Natural killer cell treated with Interleukin-12 subunit alpha and Interleukin-12 subunit beta and Interleukin-15 and Interleukin-18, amount 100 ng/mL, for 72 hours (primary cell): ENCODE measurements around the gene AKAP6. TPM values are rescaled to one million over a fixed set of nuclear protein-coding genes. Genes with fewer than 3 reads are reported as not detected.

Experiments used
- ATAC-seq, 2 donors: fragments of 150-1000 bp; cut with Tn5 transposase in 1 of 2; sonication (Bioruptor Pico), chemical (Tn5 transposase) in 1 of 2; 2 replicates each; pipeline ENCODE4 v1.10.0; 2021
- DNase-seq: peaks from one replicate; pipeline ENCODE4 v3.0.0; 2022; ENCODE audit warnings: low spot score
- H3K27ac Mint-ChIP-seq, 2 donors: 1 replicate in 1 of 2; 2 replicates in 1 of 2; pipeline ENCODE4 v1.8.0; 2022; ENCODE audit warnings: mixed read lengths in 2 of 2, mild to moderate bottlenecking in 1 of 2, moderate library complexity in 1 of 2
- H3K27me3 Mint-ChIP-seq, 2 donors: 1 replicate in 1 of 2; 2 replicates in 1 of 2; pipeline ENCODE4 v1.8.0; 2022; ENCODE audit warnings: mixed read lengths in 2 of 2
- H3K36me3 Mint-ChIP-seq: one replicate; pipeline ENCODE4 v1.8.0; 2022; ENCODE audit warnings: mixed read lengths
- H3K4me1 Mint-ChIP-seq, 2 donors: 1 replicate in 1 of 2; 2 replicates in 1 of 2; pipeline ENCODE4 v1.8.0; 2022; ENCODE audit warnings: low read depth in 2 of 2, mixed read lengths in 2 of 2, mild to moderate bottlenecking in 1 of 2
- H3K4me3 Mint-ChIP-seq: one replicate; pipeline ENCODE4 v1.8.0; 2022; ENCODE audit warnings: mixed read lengths
- H3K9me3 Mint-ChIP-seq: 2 replicates; pipeline ENCODE4 v1.8.0; 2022; ENCODE audit warnings: mixed read lengths
- total RNA-seq, 2 donors: library from RNA; stranded (reverse); gene quantifications; one replicate each; pipeline ENCODE4 v1.2.3, GENCODE V29; 2022

AKAP6 gene
- total RNA-seq, 2 donors from 2014 or later = 0.31 TPM; not detected in 1

GRCh38 chr14:32633224-32633859 lies 304.2 kb downstream of the AKAP6 start:
- Mint-ChIP-seq H3K9me3 (no peaks in the 10 kb centered on the region), H3K4me1 (no peaks in the 10 kb centered on the region), H3K27me3 (no peaks in the 10 kb centered on the region), H3K27ac (no peak overlapping the region), H3K36me3 (no peaks in the 10 kb centered on the region), H3K4me3 (no peak overlapping the region)
- no peak for DNase-seq
- ATAC-seq = no peak

- DNase-seq = no peak
- H3K4me1 Mint-ChIP-seq = no peaks in the 10 kb centered on the region
- no peaks in the 10 kb centered on the region for H3K27me3 Mint-ChIP-seq
- no peaks in the 10 kb centered on the region for H3K9me3 Mint-ChIP-seq
- H3K27ac Mint-ChIP-seq = no peak overlapping the region
- ATAC-seq = no peak
- no peak overlapping the region for H3K4me3 Mint-ChIP-seq
- H3K36me3 Mint-ChIP-seq = no peaks in the 10 kb centered on the region
Measured at GRCh38 chr14:32633930-32634329, 304.8 kb downstream of the AKAP6 start.

GRCh38 chr14:32635061-32635719 lies 306.1 kb downstream of the AKAP6 start:
- H3K27me3 Mint-ChIP-seq = no peaks in the 10 kb centered on the region
- no peaks in the 10 kb centered on the region for H3K4me1 Mint-ChIP-seq
- ATAC-seq = no peak
- no peak for DNase-seq
- peaks cover 4% of the 10 kb centered on the region for H3K9me3 Mint-ChIP-seq
- no peak overlapping the region for H3K27ac Mint-ChIP-seq
- H3K4me3 Mint-ChIP-seq = no peak overlapping the region
- no peaks in the 10 kb centered on the region for H3K36me3 Mint-ChIP-seq

GRCh38 chr14:32637582-32637981 lies 308.5 kb downstream of the AKAP6 start:
- no peak for ATAC-seq
- Mint-ChIP-seq H3K4me1 (no peaks in the 10 kb centered on the region), H3K27ac (no peak overlapping the region), H3K9me3 (peaks cover 7% of the 10 kb centered on the region), H3K4me3 (no peak overlapping the region), H3K27me3 (no peaks in the 10 kb centered on the region), H3K36me3 (no peaks in the 10 kb centered on the region)
- DNase-seq = no peak

GRCh38 chr14:32639208-32639607 lies 310.1 kb downstream of the AKAP6 start:
- ATAC-seq = no peak
- DNase-seq = no peak
- no peak overlapping the region for H3K27ac Mint-ChIP-seq
- H3K27me3 Mint-ChIP-seq = no peaks in the 10 kb centered on the region
- H3K4me3 Mint-ChIP-seq = no peak overlapping the region
- H3K4me1 Mint-ChIP-seq = no peaks in the 10 kb centered on the region
- no peaks in the 10 kb centered on the region for H3K36me3 Mint-ChIP-seq
- H3K9me3 Mint-ChIP-seq = peaks cover 7% of the 10 kb centered on the region

GRCh38 chr14:32645551-32645950 lies 316.5 kb downstream of the AKAP6 start:
- Mint-ChIP-seq H3K27me3 (no peaks in the 10 kb centered on the region), H3K36me3 (no peaks in the 10 kb centered on the region), H3K4me3 (no peak overlapping the region), H3K27ac (no peak overlapping the region), H3K9me3 (peaks cover 3% of the 10 kb centered on the region), H3K4me1 (no peaks in the 10 kb centered on the region)
- DNase-seq (no peak), ATAC-seq (no peak)

- ATAC-seq (no peak), DNase-seq (no peak)
- no peak overlapping the region for H3K4me3 Mint-ChIP-seq
- H3K36me3 Mint-ChIP-seq = no peaks in the 10 kb centered on the region
- H3K27me3 Mint-ChIP-seq = no peaks in the 10 kb centered on the region
- H3K27ac Mint-ChIP-seq = no peak overlapping the region
- peaks cover 6% of the 10 kb centered on the region for H3K9me3 Mint-ChIP-seq
- no peaks in the 10 kb centered on the region for H3K4me1 Mint-ChIP-seq
Measured at GRCh38 chr14:32648434-32648833, 319.3 kb downstream of the AKAP6 start.

- Mint-ChIP-seq H3K36me3 (no peaks in the 10 kb centered on the region), H3K4me3 (no peak overlapping the region), H3K27ac (no peak overlapping the region), H3K4me1 (no peaks in the 10 kb centered on the region), H3K27me3 (no peaks in the 10 kb centered on the region), H3K9me3 (peaks cover 7% of the 10 kb centered on the region)
- DNase-seq = no peak
- ATAC-seq = no peak
Measured at GRCh38 chr14:32650030-32650429, 320.9 kb downstream of the AKAP6 start.

- no peak for ATAC-seq
- Mint-ChIP-seq H3K4me1 (no peaks in the 10 kb centered on the region), H3K36me3 (no peaks in the 10 kb centered on the region), H3K27me3 (no peaks in the 10 kb centered on the region), H3K9me3 (peaks cover 11% of the 10 kb centered on the region), H3K27ac (no peak overlapping the region), H3K4me3 (no peak overlapping the region)
- no peak for DNase-seq
Measured at GRCh38 chr14:32650665-32651064, 321.6 kb downstream of the AKAP6 start.

GRCh38 chr14:32654106-32654505 lies 325.0 kb downstream of the AKAP6 start:
- Mint-ChIP-seq H3K27me3 (no peaks in the 10 kb centered on the region), H3K4me3 (no peak overlapping the region), H3K36me3 (no peaks in the 10 kb centered on the region), H3K27ac (no peak overlapping the region), H3K9me3 (peaks cover 11% of the 10 kb centered on the region), H3K4me1 (no peaks in the 10 kb centered on the region)
- no peak for DNase-seq
- no peak for ATAC-seq

GRCh38 chr14:32656601-32657000 lies 327.5 kb downstream of the AKAP6 start:
- H3K9me3 Mint-ChIP-seq = peaks cover 13% of the 10 kb centered on the region
- H3K4me3 Mint-ChIP-seq = no peak overlapping the region
- H3K4me1 Mint-ChIP-seq = no peaks in the 10 kb centered on the region

GRCh38 chr14:32657081-32657480 lies 328.0 kb downstream of the AKAP6 start:
- Mint-ChIP-seq H3K4me3 (no peak overlapping the region), H3K4me1 (no peaks in the 10 kb centered on the region), H3K9me3 (peaks cover 13% of the 10 kb centered on the region), H3K36me3 (no peaks in the 10 kb centered on the region), H3K27ac (no peak overlapping the region), H3K27me3 (no peaks in the 10 kb centered on the region)
- no peak for DNase-seq
- no peak for ATAC-seq

More at GRCh38 chr14:32656601-32657000, 327.5 kb downstream of the AKAP6 start:
- DNase-seq = no peak
- no peaks in the 10 kb centered on the region for H3K36me3 Mint-ChIP-seq
- H3K27ac Mint-ChIP-seq = no peak overlapping the region
- ATAC-seq = no peak
- no peaks in the 10 kb centered on the region for H3K27me3 Mint-ChIP-seq

- H3K9me3 Mint-ChIP-seq = peaks cover 6% of the 10 kb centered on the region
- no peaks in the 10 kb centered on the region for H3K27me3 Mint-ChIP-seq
- DNase-seq (no peak), ATAC-seq (no peak)
- H3K27ac Mint-ChIP-seq = no peak overlapping the region
- no peak overlapping the region for H3K4me3 Mint-ChIP-seq
- no peaks in the 10 kb centered on the region for H3K36me3 Mint-ChIP-seq
- no peaks in the 10 kb centered on the region for H3K4me1 Mint-ChIP-seq
Measured at GRCh38 chr14:32661216-32661615, 332.1 kb downstream of the AKAP6 start.

GRCh38 chr14:32662211-32662610 lies 333.1 kb downstream of the AKAP6 start:
- no peaks in the 10 kb centered on the region for H3K36me3 Mint-ChIP-seq
- H3K27ac Mint-ChIP-seq = no peak overlapping the region
- H3K4me3 Mint-ChIP-seq = no peak overlapping the region
- DNase-seq = no peak
- H3K27me3 Mint-ChIP-seq = no peaks in the 10 kb centered on the region
- H3K9me3 Mint-ChIP-seq = peaks cover 6% of the 10 kb centered on the region
- H3K4me1 Mint-ChIP-seq = no peaks in the 10 kb centered on the region
- ATAC-seq = no peak

GRCh38 chr14:32666308-32666707 lies 337.2 kb downstream of the AKAP6 start:
- peaks cover 5% of the 10 kb centered on the region for H3K9me3 Mint-ChIP-seq

More at GRCh38 chr14:32666308-32666707, 337.2 kb downstream of the AKAP6 start:
- Mint-ChIP-seq H3K4me3 (no peak overlapping the region), H3K27ac (no peak overlapping the region), H3K36me3 (no peaks in the 10 kb centered on the region), H3K4me1 (no peaks in the 10 kb centered on the region), H3K27me3 (no peaks in the 10 kb centered on the region)
- DNase-seq (no peak), ATAC-seq (no peak)
